ENCODE data around the gene POLD4.

- TF ChIP-seq CTCF (IDR thresholded peaks at IDR 0.05; ENCODE audit: extremely low read depth in 1 of 2, insufficient read depth in 1 of 2, low read depth in 1 of 2, low read length in 2 of 2) (no peak), POLR2A (IDR thresholded peaks at IDR 0.05; ENCODE audit: low read depth, low read length) (no peak), EZH2 (IDR thresholded peaks at IDR 0.05; ENCODE audit: borderline replicate concordance, low read depth, low read length, severe bottlenecking) (no peak)
Measured at GRCh38 chr11:67376063-67376820, 22.9 kb upstream of the POLD4 start.
